ENCODE data around the gene HYCC2.

Gene HYCC2

DNA sequence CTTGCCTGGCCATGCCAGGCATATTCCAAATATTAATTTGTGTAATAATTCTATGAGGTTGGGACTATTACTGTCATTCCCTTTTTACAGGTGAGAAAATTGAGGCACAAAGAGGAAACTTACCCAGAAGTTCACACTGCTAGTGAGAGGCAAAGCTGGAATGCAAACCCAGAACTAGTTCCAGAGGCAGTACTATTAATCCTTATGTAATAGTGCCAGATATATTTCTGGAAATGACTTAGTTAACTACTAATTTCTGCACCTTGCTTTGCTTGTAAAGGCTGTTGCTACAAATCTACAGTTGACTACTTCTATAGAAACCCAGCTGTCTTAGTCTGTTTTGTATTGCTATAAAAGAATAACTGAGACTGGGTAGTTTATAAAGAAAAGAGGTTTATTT lies 39.1 kb upstream of the HYCC2 start:
- no peak for DNase-seq (ENCODE audit: low read depth, low spot score)
- Histone ChIP-seq H3K27ac (ENCODE audit: low read length) (no peak overlapping the region), H3K9me3 (ENCODE audit: control insufficient read depth, insufficient read depth, low read length) (no peaks in the 10 kb centered on the region), H3K4me3 (ENCODE audit: low read length) (no peak overlapping the region), H3K27me3 (ENCODE audit: control insufficient read depth, insufficient read depth, low read length) (no peaks in the 10 kb centered on the region), H3K36me3 (ENCODE audit: control insufficient read depth, insufficient read depth, low read length) (no peaks in the 10 kb centered on the region), H3K4me1 (ENCODE audit: control insufficient read depth, insufficient read depth, low read length) (no peaks in the 10 kb centered on the region)

DNA sequence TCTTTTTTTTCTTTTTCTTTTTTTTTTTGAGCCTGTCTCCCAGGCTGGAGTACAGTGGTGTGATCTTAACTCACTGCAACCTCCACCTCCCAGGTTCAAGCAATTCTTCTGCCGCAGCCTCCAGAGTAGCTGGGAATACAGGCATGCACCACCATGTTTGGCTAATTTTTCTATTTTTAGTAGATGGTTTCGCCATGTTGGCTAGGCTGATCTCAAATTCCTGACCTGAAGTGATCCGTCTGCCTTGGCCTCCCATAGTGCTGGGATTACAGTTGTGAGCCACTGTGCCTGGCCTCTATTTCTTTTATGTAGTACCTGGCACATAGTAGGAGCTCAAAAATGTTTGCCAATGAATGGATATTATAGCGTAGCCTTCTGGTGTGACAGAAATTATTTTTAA lies 37.7 kb upstream of the HYCC2 start:
- no peaks in the 10 kb centered on the region for H3K9me3 ChIP-seq (ENCODE audit: control insufficient read depth, insufficient read depth, low read length)
- H3K27me3 ChIP-seq (ENCODE audit: control insufficient read depth, insufficient read depth, low read length), result no peaks in the 10 kb centered on the region
- no CpG with 5 or more reads among the region's 4 CpGs for whole genome bisulfite sequencing (ENCODE audit: insufficient coverage, insufficient read length)
- no peak overlapping the region for H3K27ac ChIP-seq (ENCODE audit: low read length)
- no peak for DNase-seq (ENCODE audit: low read depth, low spot score)
- H3K36me3 ChIP-seq (ENCODE audit: control insufficient read depth, insufficient read depth, low read length), result no peaks in the 10 kb centered on the region
- H3K4me3 ChIP-seq (ENCODE audit: low read length), result no peak overlapping the region
- no peaks in the 10 kb centered on the region for H3K4me1 ChIP-seq (ENCODE audit: control insufficient read depth, insufficient read depth, low read length)

DNA sequence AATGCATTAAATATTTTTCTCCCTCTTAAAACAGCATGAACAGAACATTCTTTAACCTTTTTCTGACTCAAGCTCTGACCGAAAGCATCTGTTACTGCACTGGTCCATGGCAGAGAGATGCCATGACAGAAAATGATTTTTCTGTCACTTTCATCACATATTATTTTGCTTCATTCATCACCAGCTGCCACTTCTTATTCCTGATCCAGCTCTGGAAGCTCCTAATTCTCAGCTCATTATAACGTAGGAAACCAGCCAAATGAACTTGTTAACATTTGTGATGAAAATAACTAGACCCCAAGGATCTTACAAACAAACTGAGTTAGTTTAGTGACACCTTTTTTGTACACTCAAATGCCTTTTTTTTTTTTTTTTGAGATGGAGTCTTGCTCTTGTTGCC lies 36.9 kb upstream of the HYCC2 start:
- H3K27ac ChIP-seq (ENCODE audit: low read length), result no peak overlapping the region
- H3K9me3 ChIP-seq (ENCODE audit: control insufficient read depth, insufficient read depth, low read length), result no peaks in the 10 kb centered on the region
- H3K36me3 ChIP-seq (ENCODE audit: control insufficient read depth, insufficient read depth, low read length), result no peaks in the 10 kb centered on the region
- no peak for DNase-seq (ENCODE audit: low read depth, low spot score)
- no peak overlapping the region for H3K4me3 ChIP-seq (ENCODE audit: low read length)
- no peaks in the 10 kb centered on the region for H3K4me1 ChIP-seq (ENCODE audit: control insufficient read depth, insufficient read depth, low read length)
- H3K27me3 ChIP-seq (ENCODE audit: control insufficient read depth, insufficient read depth, low read length), result no peaks in the 10 kb centered on the region
- no CpG with 5 or more reads among the region's 2 CpGs for WGBS (ENCODE audit: insufficient coverage, insufficient read length)

DNA sequence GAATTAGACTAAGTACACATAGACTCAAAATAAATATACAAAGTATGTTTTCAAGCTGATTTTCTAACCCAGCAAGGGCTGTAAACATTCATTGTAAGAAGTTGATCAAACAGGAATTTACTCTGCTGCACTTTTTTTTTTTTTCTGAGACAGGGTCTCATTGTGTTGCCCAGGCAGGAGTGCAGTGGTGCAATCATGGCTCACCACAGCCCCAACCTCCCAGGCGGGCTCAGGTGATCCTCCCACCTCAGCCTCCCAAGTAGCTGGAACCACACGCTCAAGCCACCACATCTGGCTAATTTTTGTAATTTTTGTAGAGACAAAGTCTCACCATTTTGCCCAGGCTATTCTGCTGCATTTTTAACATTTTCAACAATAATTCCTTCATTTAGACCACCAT lies 36.2 kb upstream of the HYCC2 start:
- Histone ChIP-seq H3K27ac (ENCODE audit: low read length) (no peak overlapping the region), H3K4me3 (ENCODE audit: low read length) (no peak overlapping the region), H3K36me3 (ENCODE audit: control insufficient read depth, insufficient read depth, low read length) (no peaks in the 10 kb centered on the region), H3K9me3 (ENCODE audit: control insufficient read depth, insufficient read depth, low read length) (no peaks in the 10 kb centered on the region), H3K4me1 (ENCODE audit: control insufficient read depth, insufficient read depth, low read length) (no peaks in the 10 kb centered on the region), H3K27me3 (ENCODE audit: control insufficient read depth, insufficient read depth, low read length) (no peaks in the 10 kb centered on the region)
- DNase-seq (ENCODE audit: low read depth, low spot score), result no peak
- WGBS (ENCODE audit: insufficient coverage, insufficient read length), result no CpG with 5 or more reads among the region's 2 CpGs

DNA sequence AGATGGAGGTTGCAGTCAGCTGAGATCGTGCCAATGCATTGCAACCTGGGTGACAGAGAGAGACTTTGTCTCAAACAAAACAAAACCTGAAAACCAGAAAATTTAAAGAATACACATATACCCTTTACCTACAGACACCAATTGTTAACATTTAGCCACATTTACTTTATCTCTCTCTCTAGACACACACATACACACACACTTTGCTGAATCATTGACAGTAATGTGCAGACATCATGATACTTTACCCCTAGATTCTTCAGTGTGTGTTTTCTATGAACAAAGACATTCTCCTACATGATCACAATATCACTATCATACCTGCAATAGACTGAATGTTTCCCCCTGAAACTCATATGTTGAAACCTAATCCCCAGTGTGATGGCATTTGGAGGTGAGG lies 34.3 kb upstream of the HYCC2 start:
- no peak overlapping the region for H3K4me3 ChIP-seq (ENCODE audit: low read length)
- DNase-seq (ENCODE audit: low read depth, low spot score), result no peak
- H3K9me3 ChIP-seq (ENCODE audit: control insufficient read depth, insufficient read depth, low read length), result no peaks in the 10 kb centered on the region
- no peaks in the 10 kb centered on the region for H3K4me1 ChIP-seq (ENCODE audit: control insufficient read depth, insufficient read depth, low read length)
- no peaks in the 10 kb centered on the region for H3K27me3 ChIP-seq (ENCODE audit: control insufficient read depth, insufficient read depth, low read length)
- H3K36me3 ChIP-seq (ENCODE audit: control insufficient read depth, insufficient read depth, low read length), result no peaks in the 10 kb centered on the region
- no CpG with 5 or more reads among the region's 1 CpG for WGBS (ENCODE audit: insufficient coverage, insufficient read length)
- no peak overlapping the region for H3K27ac ChIP-seq (ENCODE audit: low read length)

DNA sequence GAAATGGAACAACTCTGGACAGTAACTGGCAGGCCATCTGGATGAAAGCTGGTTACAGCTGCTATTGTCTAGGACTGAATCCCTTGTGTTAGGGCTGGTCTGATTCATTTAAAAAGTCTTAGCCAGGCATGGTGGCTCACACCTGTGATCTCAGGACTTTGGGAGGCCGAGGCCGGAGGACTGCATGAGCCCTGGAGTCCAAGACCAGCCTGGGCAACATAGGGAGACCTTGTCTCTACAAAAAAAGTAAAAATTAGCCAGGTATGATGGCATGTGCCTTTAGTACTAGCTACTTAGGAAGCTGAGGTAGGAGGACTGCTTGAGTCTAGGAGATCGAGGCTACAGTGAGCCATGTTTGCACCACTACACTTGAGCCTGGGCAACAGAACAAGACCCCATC lies 29.0 kb upstream of the HYCC2 start:
- DNase-seq (ENCODE audit: low read depth, low spot score), result no peak
- H3K9me3 ChIP-seq (ENCODE audit: control insufficient read depth, insufficient read depth, low read length), result no peaks in the 10 kb centered on the region
- H3K27me3 ChIP-seq (ENCODE audit: control insufficient read depth, insufficient read depth, low read length), result no peaks in the 10 kb centered on the region
- no peaks in the 10 kb centered on the region for H3K36me3 ChIP-seq (ENCODE audit: control insufficient read depth, insufficient read depth, low read length)
- no peak overlapping the region for H3K27ac ChIP-seq (ENCODE audit: low read length)
- WGBS (ENCODE audit: insufficient coverage, insufficient read length), result no CpG with 5 or more reads among the region's 3 CpGs
- H3K4me1 ChIP-seq (ENCODE audit: control insufficient read depth, insufficient read depth, low read length), result no peaks in the 10 kb centered on the region
- no peak overlapping the region for H3K4me3 ChIP-seq (ENCODE audit: low read length)

DNA sequence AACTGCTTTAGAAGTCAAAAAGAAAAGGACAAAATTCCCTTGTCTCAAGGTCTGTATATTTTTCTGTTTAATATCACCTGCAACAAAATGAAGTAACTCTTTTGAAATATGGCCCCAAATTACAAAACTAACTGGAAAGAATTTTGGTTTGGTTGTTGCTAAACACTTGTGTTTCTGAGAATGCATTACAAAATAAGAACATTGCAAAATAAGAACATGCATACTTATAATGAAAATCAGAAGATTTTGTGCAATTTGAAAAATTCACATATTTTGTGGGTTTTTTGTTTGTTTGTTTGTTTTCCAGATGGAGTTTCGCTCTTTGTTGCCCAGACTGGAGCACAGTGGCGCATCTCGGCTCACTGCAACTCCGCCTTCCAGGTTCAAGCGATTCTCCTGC lies 22.1 kb upstream of the HYCC2 start:
- Histone ChIP-seq H3K4me1 (ENCODE audit: control insufficient read depth, insufficient read depth, low read length) (no peaks in the 10 kb centered on the region), H3K27me3 (ENCODE audit: control insufficient read depth, insufficient read depth, low read length) (no peaks in the 10 kb centered on the region), H3K27ac (ENCODE audit: low read length) (no peak overlapping the region), H3K9me3 (ENCODE audit: control insufficient read depth, insufficient read depth, low read length) (no peaks in the 10 kb centered on the region), H3K36me3 (ENCODE audit: control insufficient read depth, insufficient read depth, low read length) (no peaks in the 10 kb centered on the region), H3K4me3 (ENCODE audit: low read length) (no peak overlapping the region)
- WGBS (ENCODE audit: insufficient coverage, insufficient read length), result no CpG with 5 or more reads among the region's 5 CpGs
- DNase-seq (ENCODE audit: low read depth, low spot score), result no peak

DNA sequence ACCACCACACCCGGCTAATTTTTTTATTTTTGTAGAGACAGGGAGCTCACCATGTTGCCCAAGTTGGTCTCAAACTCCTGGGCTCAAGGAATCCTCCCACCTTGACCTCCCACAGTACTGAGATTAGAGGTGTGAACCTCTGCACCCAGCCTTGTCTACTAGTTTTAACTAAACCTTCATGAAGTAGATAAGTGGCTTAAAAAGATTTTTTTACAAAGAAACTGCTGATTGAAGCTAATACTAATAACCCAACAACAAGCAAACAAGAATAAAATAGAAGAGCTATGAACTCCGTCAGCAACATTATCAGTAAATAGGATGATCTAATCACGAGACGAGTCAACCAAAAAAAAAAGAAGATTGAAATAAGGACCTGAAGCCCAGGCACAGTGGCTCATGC lies 19.1 kb upstream of the HYCC2 start:
- no peak overlapping the region for H3K27ac ChIP-seq (ENCODE audit: low read length)
- H3K4me3 ChIP-seq (ENCODE audit: low read length), result no peak overlapping the region
- H3K36me3 ChIP-seq (ENCODE audit: control insufficient read depth, insufficient read depth, low read length), result no peaks in the 10 kb centered on the region
- DNase-seq (ENCODE audit: low read depth, low spot score), result no peak
- H3K4me1 ChIP-seq (ENCODE audit: control insufficient read depth, insufficient read depth, low read length), result no peaks in the 10 kb centered on the region
- no peaks in the 10 kb centered on the region for H3K9me3 ChIP-seq (ENCODE audit: control insufficient read depth, insufficient read depth, low read length)
- WGBS (ENCODE audit: insufficient coverage, insufficient read length), result no CpG with 5 or more reads among the region's 4 CpGs
- no peaks in the 10 kb centered on the region for H3K27me3 ChIP-seq (ENCODE audit: control insufficient read depth, insufficient read depth, low read length)

DNA sequence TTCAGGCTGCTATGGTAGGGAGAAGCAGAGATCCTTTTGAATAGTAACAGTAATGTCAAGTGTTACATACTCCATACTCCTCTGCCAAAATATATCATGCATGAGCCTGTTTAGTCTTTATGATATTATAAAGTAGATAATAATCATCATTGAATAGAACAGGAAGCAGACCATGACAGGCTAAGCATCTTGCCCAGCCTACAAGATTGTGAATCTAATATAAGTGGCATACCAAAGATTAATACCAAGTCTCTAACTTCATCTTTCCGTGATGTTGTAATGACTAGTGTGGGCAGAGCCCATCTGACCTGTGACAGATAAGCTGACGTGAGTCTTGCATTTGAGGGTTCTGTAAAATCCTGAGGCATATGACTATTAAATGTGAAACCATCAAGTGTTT lies 13.4 kb upstream of the HYCC2 start:
- H3K4me3 ChIP-seq (ENCODE audit: low read length), result no peak overlapping the region
- no peaks in the 10 kb centered on the region for H3K9me3 ChIP-seq (ENCODE audit: control insufficient read depth, insufficient read depth, low read length)
- no peaks in the 10 kb centered on the region for H3K4me1 ChIP-seq (ENCODE audit: control insufficient read depth, insufficient read depth, low read length)
- no CpG with 5 or more reads among the region's 2 CpGs for WGBS (ENCODE audit: insufficient coverage, insufficient read length)
- H3K27ac ChIP-seq (ENCODE audit: low read length), result no peak overlapping the region
- no peaks in the 10 kb centered on the region for H3K36me3 ChIP-seq (ENCODE audit: control insufficient read depth, insufficient read depth, low read length)
- H3K27me3 ChIP-seq (ENCODE audit: control insufficient read depth, insufficient read depth, low read length), result no peaks in the 10 kb centered on the region
- no peak for DNase-seq (ENCODE audit: low read depth, low spot score)

DNA sequence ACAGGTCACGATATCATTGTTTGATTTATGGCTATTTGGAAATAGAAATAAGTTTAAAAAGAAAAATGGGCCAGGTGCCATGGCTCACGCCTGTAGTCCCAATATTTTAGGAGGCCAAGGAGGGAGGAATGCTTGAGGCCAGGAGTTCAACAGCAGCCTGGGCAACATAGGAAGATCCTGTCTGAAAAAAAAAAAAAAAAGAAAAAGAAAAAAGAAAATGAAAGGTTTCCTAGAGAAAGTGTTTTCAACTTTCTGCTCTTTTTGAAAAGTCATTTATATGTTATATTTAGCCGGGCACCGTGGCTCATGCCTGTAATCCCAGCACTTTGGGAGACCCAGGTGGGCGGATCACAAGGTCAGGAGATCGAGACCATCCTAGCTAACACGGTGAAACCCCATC lies 3.5 kb upstream of the HYCC2 start:
- DNase-seq (ENCODE audit: low read depth, low spot score), result no peak
- Histone ChIP-seq H3K36me3 (ENCODE audit: control insufficient read depth, insufficient read depth, low read length) (no peaks in the 10 kb centered on the region), H3K4me1 (ENCODE audit: control insufficient read depth, insufficient read depth, low read length) (no peaks in the 10 kb centered on the region), H3K4me3 (ENCODE audit: low read length) (no peak overlapping the region), H3K9me3 (ENCODE audit: control insufficient read depth, insufficient read depth, low read length) (no peaks in the 10 kb centered on the region), H3K27ac (ENCODE audit: low read length) (no peak overlapping the region), H3K27me3 (ENCODE audit: control insufficient read depth, insufficient read depth, low read length) (no peaks in the 10 kb centered on the region)
- no CpG with 5 or more reads among the region's 7 CpGs for WGBS (ENCODE audit: insufficient coverage, insufficient read length)

DNA sequence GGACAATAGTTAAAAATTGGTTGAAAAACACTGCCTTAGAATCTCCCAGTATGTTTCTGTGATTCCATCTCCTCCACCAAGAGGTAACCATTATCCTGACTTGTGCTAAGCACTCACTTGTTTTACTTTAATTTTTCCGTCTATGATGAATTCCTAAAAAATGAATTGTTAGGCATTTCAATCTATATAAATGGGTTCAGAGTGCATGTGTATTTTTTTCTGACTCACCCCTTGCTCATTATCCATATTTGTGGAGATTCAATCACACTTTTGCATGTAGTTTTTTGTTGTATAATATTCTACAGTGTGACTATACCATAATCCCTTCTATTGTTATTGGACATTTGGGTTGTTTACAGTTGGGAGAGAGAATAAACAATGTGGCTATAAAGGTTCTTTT lies 1.6 kb upstream of the HYCC2 start:
- WGBS (ENCODE audit: insufficient coverage, insufficient read length), result no CpG with 5 or more reads among the region's 1 CpG
- no peaks in the 10 kb centered on the region for H3K27me3 ChIP-seq (ENCODE audit: control insufficient read depth, insufficient read depth, low read length)
- H3K27ac ChIP-seq (ENCODE audit: low read length), result no peak overlapping the region
- no peaks in the 10 kb centered on the region for H3K36me3 ChIP-seq (ENCODE audit: control insufficient read depth, insufficient read depth, low read length)
- H3K4me1 ChIP-seq (ENCODE audit: control insufficient read depth, insufficient read depth, low read length), result no peaks in the 10 kb centered on the region
- DNase-seq (ENCODE audit: low read depth, low spot score), result no peak
- no peak overlapping the region for H3K4me3 ChIP-seq (ENCODE audit: low read length)
- no peaks in the 10 kb centered on the region for H3K9me3 ChIP-seq (ENCODE audit: control insufficient read depth, insufficient read depth, low read length)

All from iPS DF 6.9 (cell line).